ENCODE results near the gene CBX8.

DNA sequence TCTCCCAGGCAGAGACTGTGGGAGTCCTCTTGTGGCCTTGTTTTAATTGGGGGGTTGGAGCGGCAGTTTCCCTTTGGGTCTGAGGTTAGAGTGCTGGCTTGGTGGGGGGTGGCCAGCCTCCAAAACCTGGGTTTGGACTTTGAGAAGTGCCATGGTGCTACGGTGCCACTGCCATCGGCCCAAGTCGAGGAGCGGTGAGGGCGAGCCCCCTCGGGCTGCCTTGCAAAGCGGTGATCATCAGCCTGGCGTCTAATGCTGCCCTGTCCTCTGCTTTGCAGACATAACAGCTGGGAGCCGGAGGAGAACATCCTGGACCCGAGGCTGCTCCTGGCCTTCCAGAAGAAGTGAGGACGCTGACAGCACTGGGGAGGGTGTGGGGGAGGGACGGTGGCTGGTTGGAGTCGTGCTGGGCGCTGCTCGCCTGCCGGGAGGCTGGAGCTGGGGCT, 17.8 kb downstream of the CBX8 start:
- TF ChIP-seq, protein P1, sequence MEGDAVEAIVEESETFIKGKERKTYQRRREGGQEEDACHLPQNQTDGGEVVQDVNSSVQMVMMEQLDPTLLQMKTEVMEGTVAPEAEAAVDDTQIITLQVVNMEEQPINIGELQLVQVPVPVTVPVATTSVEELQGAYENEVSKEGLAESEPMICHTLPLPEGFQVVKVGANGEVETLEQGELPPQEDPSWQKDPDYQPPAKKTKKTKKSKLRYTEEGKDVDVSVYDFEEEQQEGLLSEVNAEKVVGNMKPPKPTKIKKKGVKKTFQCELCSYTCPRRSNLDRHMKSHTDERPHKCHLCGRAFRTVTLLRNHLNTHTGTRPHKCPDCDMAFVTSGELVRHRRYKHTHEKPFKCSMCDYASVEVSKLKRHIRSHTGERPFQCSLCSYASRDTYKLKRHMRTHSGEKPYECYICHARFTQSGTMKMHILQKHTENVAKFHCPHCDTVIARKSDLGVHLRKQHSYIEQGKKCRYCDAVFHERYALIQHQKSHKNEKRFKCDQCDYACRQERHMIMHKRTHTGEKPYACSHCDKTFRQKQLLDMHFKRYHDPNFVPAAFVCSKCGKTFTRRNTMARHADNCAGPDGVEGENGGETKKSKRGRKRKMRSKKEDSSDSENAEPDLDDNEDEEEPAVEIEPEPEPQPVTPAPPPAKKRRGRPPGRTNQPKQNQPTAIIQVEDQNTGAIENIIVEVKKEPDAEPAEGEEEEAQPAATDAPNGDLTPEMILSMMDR (IDR thresholded peaks at IDR 0.05), result no peak
- TF ChIP-seq POLR2AphosphoS5 (IDR thresholded peaks at IDR 0.05) (no peak), POLR2A (IDR thresholded peaks at IDR 0.05) (no peak)

Measured in prostate gland (tissue), 2 donors.